Ovary (tissue), 3 donors: ENCODE results near the gene DPY19L1.

Source experiments
- CTCF ChIP-seq, 3 donors: fragments of 450-650 bp in 2 of 3; fragments of 200-600 bp in 1 of 3; IDR thresholded peaks; one replicate each; pipeline versions ENCODE4 v1.5.1 to v1.8.0; 2016 to 2022; ENCODE audit warnings: antibody characterized with exemption in 3 of 3, mild to moderate bottlenecking in 1 of 3
- EP300 ChIP-seq: sonication (generic); formaldehyde crosslinking; IDR thresholded peaks from one replicate; pipeline ENCODE4 v1.6.1; 2017; ENCODE audit warnings: antibody characterized with exemption
- donor health status: DM: no; HTN: no; CAD: no.

GRCh38 chr7:35025369-35025870, 11.9 kb downstream of the DPY19L1 start:
- TF ChIP-seq CTCF (IDR thresholded peaks at IDR 0.05) = no peak
- TF ChIP-seq EP300 = no peak
